ENCODE data around the gene NAALADL2. TPM values are rescaled to one million over a fixed set of nuclear protein-coding genes. Genes with fewer than 3 reads are reported as not detected.

The NAALADL2 gene
- total RNA-seq, 1 donor from 2014 or later: 2.9 TPM

GRCh38 chr3:175591375-175591774 lies 732.2 kb downstream of the NAALADL2 start:
- Histone ChIP-seq H3K4me3 (ENCODE audit: low read depth, low read length) (no peak overlapping the region), H3K27me3 (ENCODE audit: control insufficient read depth, insufficient read depth, low read length) (no peaks in the 10 kb centered on the region), H3K36me3 (ENCODE audit: control insufficient read depth, insufficient read depth, low read length) (no peaks in the 10 kb centered on the region)
- TF ChIP-seq, protein P1, sequence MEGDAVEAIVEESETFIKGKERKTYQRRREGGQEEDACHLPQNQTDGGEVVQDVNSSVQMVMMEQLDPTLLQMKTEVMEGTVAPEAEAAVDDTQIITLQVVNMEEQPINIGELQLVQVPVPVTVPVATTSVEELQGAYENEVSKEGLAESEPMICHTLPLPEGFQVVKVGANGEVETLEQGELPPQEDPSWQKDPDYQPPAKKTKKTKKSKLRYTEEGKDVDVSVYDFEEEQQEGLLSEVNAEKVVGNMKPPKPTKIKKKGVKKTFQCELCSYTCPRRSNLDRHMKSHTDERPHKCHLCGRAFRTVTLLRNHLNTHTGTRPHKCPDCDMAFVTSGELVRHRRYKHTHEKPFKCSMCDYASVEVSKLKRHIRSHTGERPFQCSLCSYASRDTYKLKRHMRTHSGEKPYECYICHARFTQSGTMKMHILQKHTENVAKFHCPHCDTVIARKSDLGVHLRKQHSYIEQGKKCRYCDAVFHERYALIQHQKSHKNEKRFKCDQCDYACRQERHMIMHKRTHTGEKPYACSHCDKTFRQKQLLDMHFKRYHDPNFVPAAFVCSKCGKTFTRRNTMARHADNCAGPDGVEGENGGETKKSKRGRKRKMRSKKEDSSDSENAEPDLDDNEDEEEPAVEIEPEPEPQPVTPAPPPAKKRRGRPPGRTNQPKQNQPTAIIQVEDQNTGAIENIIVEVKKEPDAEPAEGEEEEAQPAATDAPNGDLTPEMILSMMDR (IDR thresholded peaks at IDR 0.05; ENCODE audit: insufficient read depth, low read length, poor library complexity, severe bottlenecking): no peak
- DNase-seq (ENCODE audit: low read depth): no peak

- H3K27me3 ChIP-seq (ENCODE audit: control insufficient read depth, insufficient read depth, low read length): no peaks in the 10 kb centered on the region
Measured at GRCh38 chr3:175593331-175593730, 734.2 kb downstream of the NAALADL2 start.

GRCh38 chr3:175598740-175599139 lies 739.6 kb downstream of the NAALADL2 start:
- TF ChIP-seq, protein P1 (IDR thresholded peaks at IDR 0.05; ENCODE audit: insufficient read depth, low read length, poor library complexity, severe bottlenecking): no peak
- no peak for DNase-seq (ENCODE audit: low read depth)
- no peaks in the 10 kb centered on the region for H3K36me3 ChIP-seq (ENCODE audit: control insufficient read depth, insufficient read depth, low read length)
- H3K27me3 ChIP-seq (ENCODE audit: control insufficient read depth, insufficient read depth, low read length): no peaks in the 10 kb centered on the region
- no peak overlapping the region for H3K4me3 ChIP-seq (ENCODE audit: low read depth, low read length)

More at GRCh38 chr3:175593331-175593730, 734.2 kb downstream of the NAALADL2 start:
- TF ChIP-seq, protein P1 (IDR thresholded peaks at IDR 0.05; ENCODE audit: insufficient read depth, low read length, poor library complexity, severe bottlenecking): no peak
- DNase-seq (ENCODE audit: low read depth): no peak
- Histone ChIP-seq H3K36me3 (ENCODE audit: control insufficient read depth, insufficient read depth, low read length) (no peaks in the 10 kb centered on the region), H3K4me3 (ENCODE audit: low read depth, low read length) (no peak overlapping the region)

DNA sequence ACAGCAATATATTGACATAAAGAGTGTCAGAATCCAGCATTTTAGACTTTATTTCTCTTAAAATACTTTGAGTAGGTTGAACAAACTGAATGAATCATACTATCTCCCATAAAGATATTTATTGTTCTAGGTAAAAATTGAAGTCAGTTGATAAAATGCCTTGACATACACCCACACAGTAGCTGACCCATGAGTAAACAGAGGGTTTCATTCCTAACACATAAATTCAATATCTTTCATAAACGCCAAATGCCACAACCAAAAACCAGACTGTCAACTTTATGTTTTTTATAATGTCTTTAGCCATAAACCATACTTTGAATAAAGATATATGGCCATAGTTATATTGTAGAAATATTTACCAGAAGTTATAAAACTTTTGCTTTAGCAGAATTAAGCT lies 742.4 kb downstream of the NAALADL2 start:
- TF ChIP-seq, protein P1 (IDR thresholded peaks at IDR 0.05; ENCODE audit: insufficient read depth, low read length, poor library complexity, severe bottlenecking): no peak
- H3K27me3 ChIP-seq (ENCODE audit: control insufficient read depth, insufficient read depth, low read length): no peaks in the 10 kb centered on the region
- DNase-seq (ENCODE audit: low read depth): no peak
- no peak overlapping the region for H3K4me3 ChIP-seq (ENCODE audit: low read depth, low read length)
- no peaks in the 10 kb centered on the region for H3K36me3 ChIP-seq (ENCODE audit: control insufficient read depth, insufficient read depth, low read length)

GRCh38 chr3:175605851-175606250 lies 746.7 kb downstream of the NAALADL2 start:
- H3K27me3 ChIP-seq (ENCODE audit: control insufficient read depth, insufficient read depth, low read length): no peaks in the 10 kb centered on the region
- H3K36me3 ChIP-seq (ENCODE audit: control insufficient read depth, insufficient read depth, low read length): no peaks in the 10 kb centered on the region
- DNase-seq (ENCODE audit: low read depth): no peak
- TF ChIP-seq, protein P1 (IDR thresholded peaks at IDR 0.05; ENCODE audit: insufficient read depth, low read length, poor library complexity, severe bottlenecking): no peak
- no peak overlapping the region for H3K4me3 ChIP-seq (ENCODE audit: low read depth, low read length)

DNA sequence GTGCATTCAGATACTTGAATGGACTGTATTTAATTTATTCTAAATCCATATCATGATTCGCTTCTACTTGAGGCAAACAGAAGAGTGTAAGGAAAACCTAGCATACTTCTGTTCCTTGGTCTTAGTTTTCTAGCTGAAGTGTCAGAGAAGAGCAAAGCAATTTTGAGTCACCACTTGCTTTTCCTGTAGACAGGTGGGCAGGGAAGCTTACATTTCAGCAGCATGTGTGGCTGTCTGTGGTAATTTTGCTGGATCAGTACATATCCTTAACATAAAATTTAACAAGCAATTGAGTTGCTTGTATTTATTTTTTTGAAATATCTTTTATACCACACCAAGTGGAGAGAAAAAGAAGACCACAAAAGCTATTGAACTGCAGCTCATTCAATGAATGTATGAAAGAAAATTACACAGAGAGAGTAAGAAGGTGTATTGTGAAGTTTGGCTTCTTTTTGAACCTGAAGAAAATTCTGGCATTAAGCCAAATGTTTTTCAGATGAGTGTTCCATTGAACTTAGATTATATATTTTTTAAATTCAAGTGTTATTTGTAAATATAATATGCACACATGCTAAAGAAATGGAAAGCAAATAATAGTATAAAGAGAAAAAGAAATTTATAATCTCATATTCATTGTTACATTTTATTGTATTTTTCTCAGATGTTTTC lies 747.6 kb downstream of the NAALADL2 start:
- TF ChIP-seq, protein P1 (IDR thresholded peaks at IDR 0.05; ENCODE audit: insufficient read depth, low read length, poor library complexity, severe bottlenecking): no peak
- Histone ChIP-seq H3K4me3 (ENCODE audit: low read depth, low read length) (no peak overlapping the region), H3K27me3 (ENCODE audit: control insufficient read depth, insufficient read depth, low read length) (no peaks in the 10 kb centered on the region), H3K36me3 (ENCODE audit: control insufficient read depth, insufficient read depth, low read length) (no peaks in the 10 kb centered on the region)
- no peak for DNase-seq (ENCODE audit: low read depth)

Data from kidney epithelial cell (primary cell).